Activated CD4-positive, alpha-beta T cell treated with anti-CD3 and anti-CD28 coated beads for 36 hours (primary cell): ENCODE measurements around the gene NHLRC1. TPM values are rescaled to one million over a fixed set of nuclear protein-coding genes. Genes with fewer than 3 reads are reported as not detected.

Experiments
- ATAC-seq: fragments of 200-7000 bp; cut with Tn5 transposase; one replicate; pipeline ENCODE4 v1.10.0; 2021; ENCODE audit warnings: mild to moderate bottlenecking, moderate library complexity
- CTCF ChIA-PET: fragments of 350-600 bp; sonication (Branson Sonifier 250); formaldehyde crosslinking; loops from one replicate; lab custom pipeline; 2021; ENCODE audit warnings: antibody characterized with exemption; lab: Charles Lee
- POLR2A ChIA-PET: fragments of 350-600 bp; sonication (Branson Sonifier 250); formaldehyde crosslinking; loops from one replicate; lab custom pipeline; 2021; ENCODE audit warnings: antibody characterized with exemption, inconsistent platforms; lab: Charles Lee
- DNase-seq: peaks from one replicate; pipeline ENCODE4 v3.0.0-alpha.2; 2020
- H3K27ac Mint-ChIP-seq: one replicate; pipeline ENCODE4 v1.8.0; 2021; ENCODE audit warnings: mixed read lengths
- H3K27me3 Mint-ChIP-seq: one replicate; pipeline ENCODE4 v1.8.0; 2021; ENCODE audit warnings: mixed read lengths
- H3K36me3 Mint-ChIP-seq: one replicate; pipeline ENCODE4 v1.8.0; 2021; ENCODE audit warnings: low read depth, mixed read lengths
- H3K4me1 Mint-ChIP-seq: one replicate; pipeline ENCODE4 v1.8.0; 2021; ENCODE audit warnings: mixed read lengths
- H3K4me3 Mint-ChIP-seq: one replicate; pipeline ENCODE4 v1.8.0; 2021; ENCODE audit warnings: mild to moderate bottlenecking, moderate library complexity, mixed read lengths
- H3K9me3 Mint-ChIP-seq: one replicate; pipeline ENCODE4 v1.8.0; 2021; ENCODE audit warnings: low read depth, mixed read lengths
- intact Hi-C, 2 experiments: fragments of 100-400 bp; cut with DNase I in 1 of 2; cut with micrococcal nuclease in 1 of 2; formaldehyde crosslinking; loops; one replicate each; pipeline versions ENCODE4 v1.14.2 to v1.15.1; 2022 to 2024; cut with DNase I, micrococcal nuclease
- total RNA-seq, 2 experiments: library from RNA; stranded (reverse); gene quantifications; one replicate each; pipeline ENCODE4 v1.2.3, GENCODE V29; 2021

The NHLRC1 gene
- total RNA-seq, 2 experiments from 2014 or later: 0.11 to 0.16 TPM

GRCh38 chr6:18081025-18081668 is 41.3 kb downstream of the NHLRC1 start:
- Mint-ChIP-seq H3K4me1 (no peaks in the 10 kb centered on the region), H3K27me3 (peaks cover 11% of the 10 kb centered on the region), H3K27ac (no peak overlapping the region), H3K9me3 (peaks cover 2% of the 10 kb centered on the region), H3K36me3 (no peaks in the 10 kb centered on the region), H3K4me3 (no peak overlapping the region)
- DNase-seq (no peak), ATAC-seq (no peak)
- ChIA-PET CTCF (no interaction called here), POLR2A (no interaction called here)
- intact Hi-C loops: no loop called here

GRCh38 chr6:18080544-18080943 is 41.9 kb downstream of the NHLRC1 start:
- no peaks in the 10 kb centered on the region for H3K4me1 Mint-ChIP-seq
- no peak for ATAC-seq

GRCh38 chr6:18078866-18079265 is 43.6 kb downstream of the NHLRC1 start:
- H3K4me3 Mint-ChIP-seq: no peak overlapping the region
- H3K27ac Mint-ChIP-seq: no peak overlapping the region
- H3K27me3 Mint-ChIP-seq: peaks cover 19% of the 10 kb centered on the region
- DNase-seq (no peak), ATAC-seq (no peak)
- peaks cover 14% of the 10 kb centered on the region for H3K9me3 Mint-ChIP-seq
- H3K4me1 Mint-ChIP-seq: no peaks in the 10 kb centered on the region
- no peaks in the 10 kb centered on the region for H3K36me3 Mint-ChIP-seq
- intact Hi-C loops: no loop called here
- POLR2A ChIA-PET: no interaction called here
- CTCF ChIA-PET: no interaction called here

More at GRCh38 chr6:18080544-18080943, 41.9 kb downstream of the NHLRC1 start:
- Mint-ChIP-seq H3K4me3 (no peak overlapping the region), H3K27me3 (peaks cover 14% of the 10 kb centered on the region), H3K36me3 (no peaks in the 10 kb centered on the region), H3K27ac (no peak overlapping the region), H3K9me3 (peaks cover 7% of the 10 kb centered on the region)
- no peak for DNase-seq
- intact Hi-C loops: no loop called here
- ChIA-PET POLR2A (no interaction called here), CTCF (no interaction called here)

- Mint-ChIP-seq H3K9me3 (peaks cover 14% of the 10 kb centered on the region), H3K4me1 (no peaks in the 10 kb centered on the region), H3K36me3 (no peaks in the 10 kb centered on the region), H3K27me3 (peaks cover 26% of the 10 kb centered on the region), H3K27ac (no peak overlapping the region), H3K4me3 (no peak overlapping the region)
- intact Hi-C loops: no loop called here
- CTCF ChIA-PET: no interaction called here
- DNase-seq (no peak), ATAC-seq (no peak)
- POLR2A ChIA-PET: no interaction called here
Observed at GRCh38 chr6:18076231-18076630, 46.2 kb downstream of the NHLRC1 start.

GRCh38 chr6:18072841-18073240 is 49.6 kb downstream of the NHLRC1 start:
- ChIA-PET CTCF (no interaction called here), POLR2A (no interaction called here)
- H3K27ac Mint-ChIP-seq: no peak overlapping the region
- no peaks in the 10 kb centered on the region for H3K36me3 Mint-ChIP-seq
- H3K4me1 Mint-ChIP-seq: no peaks in the 10 kb centered on the region
- intact Hi-C loops: no loop called here
- no peak for ATAC-seq
- peaks cover 25% of the 10 kb centered on the region for H3K27me3 Mint-ChIP-seq
- no peak overlapping the region for H3K4me3 Mint-ChIP-seq
- DNase-seq: no peak
- peaks cover 14% of the 10 kb centered on the region for H3K9me3 Mint-ChIP-seq

- no peak for ATAC-seq
Observed at GRCh38 chr6:18070486-18070885, 52.0 kb downstream of the NHLRC1 start.

More at GRCh38 chr6:18070486-18070885, 52.0 kb downstream of the NHLRC1 start:
- ChIA-PET POLR2A (no interaction called here), CTCF (no interaction called here)
- H3K27me3 Mint-ChIP-seq: peaks cover 16% of the 10 kb centered on the region
- no peaks in the 10 kb centered on the region for H3K36me3 Mint-ChIP-seq
- DNase-seq: no peak
- intact Hi-C loops: no loop called here
- H3K27ac Mint-ChIP-seq: no peak overlapping the region
- H3K9me3 Mint-ChIP-seq: peaks cover 7% of the 10 kb centered on the region
- H3K4me3 Mint-ChIP-seq: no peak overlapping the region
- H3K4me1 Mint-ChIP-seq: no peaks in the 10 kb centered on the region

Other genes with a start within 250 kb of the NHLRC1 start
- gene KIF13A, start 135.0 kb downstream of the NHLRC1 start, total RNA-seq: under 1 TPM in 1 of 2 experiments, not detected in 1; 0.07 TPM
- 1 to 10 TPM; 4.9 to 5.3 TPM for gene TPMT, start 32.4 kb upstream of the NHLRC1 start, total RNA-seq
- 10 to 100 TPM; 13.4 to 13.9 TPM for gene KDM1B, start 32.7 kb upstream of the NHLRC1 start, total RNA-seq
- gene DEK, start 141.9 kb upstream of the NHLRC1 start, total RNA-seq: 100 to 1,000 TPM; 201 to 273 TPM